MM.1S (cell line): ENCODE measurements around the gene ZNG1F.
"Not testable (repeated sequence)": the region's sequence is repeated elsewhere in the genome, so short reads cannot be mapped to it uniquely, and the experiment has no call there.

Experiments used
- CTCF ChIP-seq: fragments of 300-600 bp; sonication (generic); IDR thresholded peaks from 2 replicates; pipeline ENCODE4 v1.5.1; 2016; ENCODE audit warnings: antibody characterized with exemption, low read length, mixed read lengths
- EZH2 ChIP-seq: fragments of 300-600 bp; sonication (generic); optimal IDR thresholded peaks from 2 replicates; pipeline ENCODE3; 2017; ENCODE audit warnings: low read depth, mild to moderate bottlenecking, antibody characterized with exemption, low read length, mixed read lengths
- EZH2phosphoT487 ChIP-seq: fragments of 300-600 bp; sonication (generic); IDR thresholded peaks from 2 replicates; pipeline ENCODE4 v1.6.1; 2018; ENCODE audit warnings: antibody characterized with exemption, low read length

GRCh38 chr9:41232326-41232725 lies 43.2 kb upstream of the ZNG1F start:
- TF ChIP-seq CTCF, EZH2phosphoT487, EZH2: not testable (repeated sequence)
